HL-60/S4 treated with phorbol 12-myristate 13-acetate at 8.2 ng/mL for 4 days and 3 days (cell line): ENCODE measurements around the gene IL18RAP.

ENCODE experiments used
- in situ Hi-C: fragments of 300-500 bp; cut with MboI; formaldehyde crosslinking; loops from 2 replicates; pipeline ENCODE4 v1.15.0; 2022; ENCODE audit warnings: low sequenced_read_pairs

Gene IL18RAP

DNA sequence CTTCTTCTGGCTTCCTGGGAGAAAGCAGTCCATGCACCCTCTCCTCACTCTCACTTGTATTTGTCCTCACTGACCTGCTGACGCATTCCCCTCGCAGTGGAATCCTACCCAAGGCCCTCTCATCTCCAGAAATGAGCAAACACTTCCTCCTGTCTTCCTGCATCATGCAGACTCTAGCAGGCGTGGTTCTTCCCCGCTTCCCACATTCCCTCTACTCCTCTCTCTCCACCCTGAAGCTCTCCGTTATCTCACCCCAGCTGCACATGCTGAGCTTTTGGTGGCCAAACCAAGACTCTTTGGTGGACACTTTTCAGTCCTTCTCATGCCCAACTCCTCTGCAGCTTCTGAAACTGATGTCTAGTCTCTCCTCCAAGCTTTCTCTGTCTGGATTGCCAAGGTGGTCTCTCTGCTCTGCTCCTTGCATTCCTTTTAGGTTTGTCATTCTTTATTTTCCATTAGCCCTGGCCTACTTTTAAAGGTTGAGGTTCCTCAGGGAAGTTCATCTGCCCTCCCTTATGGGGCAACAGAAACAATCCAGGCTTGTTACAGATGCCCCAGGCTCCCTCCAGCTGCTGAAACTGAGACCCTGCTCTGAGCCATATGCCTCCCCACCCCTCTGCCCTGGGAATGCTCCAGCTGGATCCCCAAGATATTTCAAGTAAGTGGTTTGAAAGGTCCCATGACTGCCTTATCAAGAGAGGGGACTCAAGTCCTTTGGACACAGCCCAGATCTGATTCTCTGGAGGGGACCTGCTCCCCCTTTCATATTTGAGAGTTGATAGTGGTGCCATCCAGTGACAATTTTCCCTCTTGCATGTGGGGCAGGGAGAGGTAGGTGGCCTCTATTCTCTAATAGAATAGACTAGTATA is 835 bp upstream of the IL18RAP start:
- in situ Hi-C loops, result no loop called here

DNA sequence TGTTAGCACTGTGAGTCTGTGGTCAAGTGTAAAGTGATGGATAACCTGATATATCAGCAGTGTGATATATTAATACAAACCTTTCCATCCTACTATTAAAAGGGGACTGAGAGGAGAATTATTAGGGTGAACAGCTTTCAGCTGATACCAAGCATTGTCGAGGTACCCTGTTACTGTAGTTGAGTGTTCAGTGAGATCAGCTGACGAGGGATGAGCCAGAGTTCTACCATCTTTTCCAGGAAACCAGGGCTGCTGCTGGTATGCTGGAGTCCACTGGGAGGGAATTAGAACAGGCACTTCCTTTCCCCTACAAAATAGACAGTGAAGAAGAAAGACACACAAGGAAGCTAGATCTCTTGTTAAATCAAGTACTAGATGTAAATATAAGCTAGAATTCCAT is 408 bp downstream of the IL18RAP start:
- in situ Hi-C loops, result no loop called here

DNA sequence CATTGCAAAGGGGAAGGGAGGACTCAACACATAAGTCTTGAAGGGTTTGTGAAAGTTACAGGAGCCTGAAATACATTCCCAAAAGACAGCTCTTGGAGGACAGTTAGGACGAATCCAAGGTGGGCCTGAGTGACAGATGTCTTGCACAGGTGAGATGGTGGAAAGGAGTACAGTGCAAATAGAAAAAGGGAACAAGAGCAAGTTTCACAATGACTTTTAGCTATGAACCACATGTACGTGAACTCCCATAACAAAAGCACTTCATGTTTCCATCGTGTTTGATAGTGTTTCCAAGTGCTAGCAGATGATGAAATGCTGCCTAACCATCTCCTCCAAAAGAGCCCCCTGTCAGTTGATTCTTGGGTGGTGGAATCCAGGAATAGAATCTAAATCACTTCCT is 1.8 kb downstream of the IL18RAP start:
- in situ Hi-C loops, result loop anchor here (25.0 kb wide), 1 partner anchor 537 kb away; no protein-coding TSS in a partner anchor

DNA sequence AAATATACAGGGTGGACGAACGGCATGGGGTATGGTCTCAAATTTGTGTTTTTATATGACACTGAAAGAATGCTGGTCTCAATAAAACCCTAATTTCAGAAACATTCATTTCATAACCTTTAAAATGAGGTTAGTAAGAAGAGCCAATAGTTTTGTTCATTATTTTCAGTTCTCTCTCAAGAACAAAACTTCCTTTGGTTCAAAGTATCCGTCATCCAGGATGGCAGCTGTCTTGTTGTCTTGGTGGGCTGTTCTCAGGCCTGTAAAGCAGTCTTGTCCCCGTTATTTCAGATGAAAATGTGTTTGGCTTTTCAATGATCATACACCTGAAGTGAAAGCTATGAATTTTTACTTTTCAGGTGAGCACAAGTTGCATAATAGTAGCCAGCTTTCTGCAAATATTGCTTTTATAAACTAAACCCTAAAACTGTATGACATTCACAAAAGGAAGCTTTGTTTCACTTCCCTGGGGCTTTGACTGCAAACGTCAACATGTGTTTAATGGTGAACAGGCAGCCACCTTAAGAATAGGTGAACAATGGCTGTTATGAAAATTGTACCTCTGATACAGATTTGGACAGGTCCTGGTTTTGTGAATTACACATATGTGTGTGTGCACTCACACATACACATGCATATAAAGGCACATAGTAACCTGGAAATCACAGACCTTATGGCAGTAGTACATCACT is 2.6 kb downstream of the IL18RAP start:
- in situ Hi-C loops, result loop anchor here (25.0 kb wide), 1 partner anchor 538 kb away; no protein-coding TSS in a partner anchor

DNA sequence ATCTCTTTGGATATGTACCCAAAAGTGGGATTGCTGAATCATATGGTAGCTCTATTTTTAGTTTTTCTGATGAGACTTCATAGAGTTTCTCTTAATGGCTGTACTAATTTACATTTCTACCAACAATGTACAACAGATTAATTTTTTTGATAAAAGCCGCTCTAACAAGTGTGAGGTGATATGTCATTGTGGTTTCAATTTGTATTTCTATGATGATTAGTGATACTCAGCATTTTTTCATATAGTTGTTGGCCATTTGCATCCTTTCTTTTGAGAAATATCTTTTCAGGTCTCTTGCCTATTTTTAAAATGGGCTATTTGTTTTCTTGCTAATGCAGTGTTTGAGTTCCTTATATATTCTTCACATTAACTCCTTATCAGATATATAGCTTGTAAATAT is 4.3 kb downstream of the IL18RAP start:
- in situ Hi-C loops, result loop anchor here (25.0 kb wide), 1 partner anchor 540 kb away; no protein-coding TSS in a partner anchor

DNA sequence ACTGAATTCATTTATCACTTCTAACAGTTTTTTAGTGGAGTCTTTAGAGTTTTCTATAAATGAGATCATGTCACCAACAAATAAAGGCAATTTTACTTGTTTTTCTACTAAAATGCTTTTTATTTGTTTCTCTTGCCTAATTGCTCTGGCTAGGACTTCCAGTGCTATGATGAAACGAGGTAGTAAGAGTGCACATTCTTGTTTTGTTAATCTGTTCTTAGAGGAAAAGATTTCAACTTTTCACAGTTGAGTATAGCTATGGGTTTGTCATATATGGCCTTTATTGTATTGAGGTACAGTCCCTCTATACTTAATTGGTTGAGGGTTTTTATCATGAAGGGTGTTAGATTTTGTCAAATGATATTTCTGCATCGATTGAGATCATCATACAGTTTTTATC is 5.6 kb downstream of the IL18RAP start:
- in situ Hi-C loops, result loop anchor here (25.0 kb wide), 1 partner anchor 541 kb away; no protein-coding TSS in a partner anchor

DNA sequence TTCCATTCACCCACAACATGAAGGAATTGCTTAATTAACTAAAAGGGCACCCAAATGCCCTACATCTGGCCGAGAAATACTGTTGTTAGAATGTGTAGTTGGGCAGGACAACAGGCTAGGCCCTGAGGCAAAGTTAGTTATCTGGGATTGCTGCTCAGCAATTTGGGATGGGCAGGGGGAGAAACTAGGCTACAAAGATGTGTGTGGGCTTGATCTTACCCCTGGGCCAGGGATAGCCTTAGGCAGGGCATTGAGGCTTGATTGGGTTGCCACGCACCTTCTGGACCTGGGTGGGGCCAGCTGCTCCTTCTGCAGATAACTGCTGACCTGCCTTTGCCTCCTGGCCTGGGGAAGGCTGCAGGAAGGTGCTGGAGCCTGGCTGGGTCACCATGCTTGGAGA is 9.4 kb downstream of the IL18RAP start:
- in situ Hi-C loops, result loop anchor here (10.0 to 25.0 kb wide), 2 partner anchors 178 to 545 kb away; no protein-coding TSS in a partner anchor

DNA sequence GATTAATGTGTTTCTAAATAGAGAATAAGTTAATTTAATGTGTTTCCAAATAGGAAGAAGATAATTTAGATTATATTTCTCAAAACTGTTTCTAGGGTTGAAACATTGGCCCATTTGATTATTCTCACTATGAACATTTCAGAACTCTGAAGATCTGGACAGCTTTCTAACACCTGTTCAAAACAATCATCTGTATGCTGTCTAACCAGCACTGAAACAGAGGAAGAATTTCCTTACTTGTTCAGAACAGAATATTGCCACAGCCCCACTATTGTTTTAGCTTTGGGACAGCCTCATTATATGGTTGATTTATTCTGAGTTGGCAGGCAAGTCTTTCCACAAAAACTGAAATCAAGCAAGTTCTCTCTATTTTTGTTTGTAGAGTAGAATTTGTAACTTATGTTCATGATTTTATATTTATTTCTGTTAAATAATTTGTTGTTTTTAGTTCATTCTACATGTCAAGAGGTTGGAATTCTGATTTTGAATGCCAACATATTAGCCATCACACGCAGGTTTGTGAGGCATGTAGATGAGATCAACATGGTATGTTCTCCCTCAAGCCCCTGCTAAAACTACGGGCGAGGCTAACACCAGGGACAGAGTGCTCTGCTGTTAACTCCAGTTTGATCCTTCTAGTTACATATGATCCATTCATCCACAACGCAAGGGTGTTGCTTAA is 11.2 kb downstream of the IL18RAP start:
- in situ Hi-C loops, result loop anchor here (10.0 to 25.0 kb wide), 2 partner anchors 179 to 547 kb away; no protein-coding TSS in a partner anchor

DNA sequence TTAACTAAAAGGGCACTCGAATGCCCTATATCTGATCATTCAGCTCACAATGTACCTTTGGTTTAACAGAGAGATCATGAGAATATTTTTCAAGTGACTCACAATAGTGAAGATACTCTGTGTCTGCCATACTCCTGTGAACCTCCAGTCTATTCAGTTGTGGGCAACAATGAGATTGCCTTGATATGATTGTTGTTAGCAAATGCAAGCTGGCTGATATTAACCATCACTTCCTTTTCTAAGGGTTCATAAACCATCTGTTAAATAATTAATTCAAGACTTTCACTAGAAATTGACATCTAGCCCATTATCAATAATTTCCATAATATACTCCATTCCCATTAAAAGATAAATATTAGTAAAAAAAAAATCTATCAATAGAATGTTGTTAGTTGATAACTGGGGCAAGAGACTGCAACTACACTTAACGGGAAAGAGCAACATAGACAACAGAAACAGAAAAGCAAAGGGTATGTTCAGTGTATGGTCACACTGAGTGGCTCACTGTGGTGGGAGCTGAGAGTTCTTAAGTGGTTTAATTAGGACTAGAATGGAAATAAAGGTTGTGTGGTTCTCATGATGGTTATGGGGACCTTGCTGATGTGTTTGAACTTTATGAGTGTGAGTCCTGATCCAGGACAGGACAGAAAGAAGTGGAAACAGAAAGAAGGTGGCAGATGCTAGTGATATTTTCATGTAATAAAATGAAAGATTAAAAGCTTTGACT is 11.9 kb downstream of the IL18RAP start:
- in situ Hi-C loops, result loop anchor here (10.0 to 25.0 kb wide), 2 partner anchors 180 to 548 kb away; no protein-coding TSS in a partner anchor

DNA sequence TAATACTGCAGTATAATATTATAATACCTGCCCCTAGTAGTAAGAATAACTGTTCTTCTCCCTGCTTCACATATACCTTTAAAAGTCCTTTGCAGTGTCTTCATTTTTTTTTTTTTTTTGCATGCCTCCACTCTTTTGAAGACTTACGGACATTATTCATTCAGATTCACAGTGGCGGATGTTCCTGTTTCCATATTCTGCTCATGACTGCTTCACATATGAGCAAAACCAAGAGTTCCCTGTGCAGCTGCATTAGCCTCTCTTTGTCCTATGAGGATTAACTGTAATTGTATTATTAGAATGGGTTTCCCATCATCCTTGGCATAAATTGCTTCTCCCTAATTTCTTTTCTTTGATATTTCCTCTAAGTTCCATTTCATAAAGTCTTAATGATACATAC is 12.8 kb downstream of the IL18RAP start:
- in situ Hi-C loops, result loop anchor here (10.0 to 25.0 kb wide), 2 partner anchors 181 to 548 kb away; no protein-coding TSS in a partner anchor

DNA sequence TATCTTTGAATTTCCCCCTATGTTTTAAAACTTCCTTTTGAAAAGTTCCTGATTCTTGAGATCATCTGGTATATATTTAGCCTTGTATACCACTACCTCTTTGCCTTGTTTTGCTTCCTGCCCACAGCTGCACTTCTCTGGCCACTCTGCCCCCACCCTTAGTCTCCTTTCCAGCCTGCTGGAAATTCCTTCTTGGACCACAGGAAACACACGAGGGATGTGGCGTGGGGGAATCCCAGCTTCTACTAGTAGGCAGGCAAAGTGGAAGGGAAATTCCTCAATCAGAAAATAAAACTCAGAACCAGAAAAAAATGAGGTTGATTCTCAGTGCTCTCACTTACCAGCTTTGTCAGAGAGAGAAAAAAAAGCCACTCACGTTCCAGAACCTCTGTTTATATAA is 13.4 kb downstream of the IL18RAP start:
- in situ Hi-C loops, result loop anchor here (10.0 to 25.0 kb wide), 2 partner anchors 182 to 549 kb away; no protein-coding TSS in a partner anchor

DNA sequence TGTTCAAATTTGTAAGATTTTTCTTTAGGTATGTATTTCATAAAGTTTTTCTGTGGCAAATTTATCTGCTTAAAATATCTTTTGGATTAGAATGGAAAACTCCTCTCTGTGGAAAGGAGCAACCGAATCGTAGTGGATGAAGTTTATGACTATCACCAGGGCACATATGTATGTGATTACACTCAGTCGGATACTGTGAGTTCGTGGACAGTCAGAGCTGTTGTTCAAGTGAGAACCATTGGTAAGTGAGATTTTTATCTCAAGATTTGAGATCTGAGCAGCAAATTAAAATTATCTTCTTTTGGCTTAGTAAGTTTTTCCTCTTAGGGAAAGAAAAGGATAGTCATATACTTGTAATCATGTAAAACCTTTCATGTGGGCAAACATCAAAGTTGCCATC is 14.2 kb downstream of the IL18RAP start:
- in situ Hi-C loops, result loop anchor here (10.0 to 25.0 kb wide), 2 partner anchors 182 to 550 kb away; no protein-coding TSS in a partner anchor

DNA sequence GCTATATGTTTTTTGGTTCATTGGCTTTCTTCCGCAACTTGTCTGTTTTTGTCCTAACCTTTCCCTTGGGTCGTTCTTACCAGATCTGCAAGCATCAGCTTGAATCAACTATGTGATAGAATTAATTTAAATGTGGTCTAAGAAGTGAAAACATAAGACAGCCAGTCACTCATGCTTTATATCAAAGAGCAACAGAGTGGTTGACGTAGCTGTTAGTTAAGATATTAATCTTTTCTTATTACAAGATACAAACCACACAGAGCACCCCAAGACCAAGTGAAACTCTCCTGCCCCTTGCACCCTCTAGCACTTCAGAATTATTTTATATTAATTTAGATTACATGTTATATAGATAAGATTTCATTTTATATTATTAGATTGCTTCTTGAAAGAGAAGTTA is 15.2 kb downstream of the IL18RAP start:
- in situ Hi-C loops, result loop anchor here (10.0 to 25.0 kb wide), 2 partner anchors 183 to 551 kb away; no protein-coding TSS in a partner anchor

DNA sequence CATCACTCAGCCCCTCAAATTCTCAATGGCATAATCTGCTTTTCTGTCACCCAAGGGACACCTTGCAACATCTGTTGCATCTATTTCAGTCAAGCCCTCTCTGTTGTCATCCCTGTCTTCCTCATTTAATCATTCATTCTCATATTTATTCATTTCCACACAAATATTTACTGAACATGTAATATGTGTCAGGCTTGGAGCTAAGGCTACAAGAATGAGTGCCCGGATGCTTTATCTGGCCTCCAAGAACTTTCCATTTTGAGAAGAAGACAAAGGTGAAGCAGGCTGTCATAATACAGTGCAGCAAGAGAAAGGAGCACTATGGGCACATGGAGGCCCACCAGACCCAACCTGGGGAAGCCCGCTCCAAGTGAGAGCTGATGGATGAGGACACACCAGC is 15.6 kb downstream of the IL18RAP start:
- in situ Hi-C loops, result loop anchor here (10.0 to 25.0 kb wide), 2 partner anchors 184 to 551 kb away; no protein-coding TSS in a partner anchor

DNA sequence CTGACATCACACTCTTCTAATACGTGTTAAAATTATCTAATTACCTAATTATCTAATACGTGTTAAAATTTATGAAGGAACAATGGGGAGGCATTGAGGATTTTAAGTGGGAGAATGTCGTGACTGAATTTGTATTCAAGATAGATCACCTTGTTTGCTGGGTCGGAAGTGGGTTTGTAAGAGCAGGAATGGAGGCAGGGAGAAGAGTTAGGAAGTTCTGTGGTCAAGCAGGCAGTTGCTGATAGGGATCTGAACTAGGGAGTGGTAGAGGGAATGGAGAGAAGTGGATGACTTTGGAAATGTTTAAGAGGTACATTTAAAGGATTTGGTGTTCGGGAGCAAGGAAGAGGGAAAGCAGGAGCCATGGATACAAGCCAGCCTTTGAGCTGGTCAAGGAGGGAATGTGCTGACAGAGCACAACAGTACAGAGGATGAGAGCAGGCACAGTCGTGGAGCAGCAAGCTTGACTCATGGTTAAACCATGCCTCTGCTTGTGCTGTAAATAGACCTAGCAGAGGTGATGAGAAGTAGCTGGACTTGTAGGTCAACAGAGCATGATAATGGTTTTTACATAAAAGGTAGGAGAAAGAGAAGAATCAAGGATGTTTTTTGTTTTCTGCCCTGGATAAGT is 16.2 kb downstream of the IL18RAP start:
- in situ Hi-C loops, result loop anchor here (10.0 to 25.0 kb wide), 2 partner anchors 184 to 552 kb away; no protein-coding TSS in a partner anchor

DNA sequence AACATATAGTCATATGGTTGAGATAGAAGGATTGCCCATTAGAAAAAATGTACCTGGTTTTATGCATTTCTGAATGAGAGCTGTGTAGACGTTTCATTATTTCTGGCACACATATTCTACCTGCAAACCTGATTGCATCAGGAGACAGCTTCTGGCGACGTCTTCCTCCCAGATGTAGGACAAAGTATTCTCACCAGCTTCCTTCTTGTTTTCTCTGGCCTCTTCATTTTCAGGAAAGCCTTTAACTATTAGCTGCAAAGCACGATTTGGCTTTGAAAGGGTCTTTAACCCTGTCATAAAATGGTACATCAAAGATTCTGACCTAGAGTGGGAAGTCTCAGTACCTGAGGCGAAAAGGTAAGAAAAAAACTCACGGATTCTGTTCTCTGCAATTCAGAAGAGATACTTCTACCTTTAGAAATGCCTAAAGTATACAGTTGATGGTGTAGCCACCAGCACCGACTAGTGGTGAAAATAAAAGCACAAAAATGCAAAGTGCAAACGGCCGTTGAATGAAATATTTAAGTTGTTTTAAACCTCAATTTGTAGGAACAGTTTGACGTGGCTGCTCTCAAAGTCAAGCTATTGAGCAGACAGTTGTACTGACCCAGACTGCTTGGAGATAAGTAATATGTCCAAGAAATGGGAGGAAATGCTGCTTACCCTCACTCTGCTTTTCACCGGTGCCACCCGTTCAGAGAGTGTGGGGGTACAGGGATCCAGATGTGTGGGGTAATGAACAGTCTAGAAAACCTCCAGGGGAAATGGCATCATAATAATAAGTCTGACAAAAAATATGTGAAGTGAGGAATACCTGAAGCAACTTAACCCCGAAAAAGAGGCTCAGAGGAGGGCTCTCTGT is 20.2 kb downstream of the IL18RAP start:
- in situ Hi-C loops, result loop anchor here (10.0 to 25.0 kb wide), 2 partner anchors 418 to 556 kb away; no protein-coding TSS in a partner anchor

DNA sequence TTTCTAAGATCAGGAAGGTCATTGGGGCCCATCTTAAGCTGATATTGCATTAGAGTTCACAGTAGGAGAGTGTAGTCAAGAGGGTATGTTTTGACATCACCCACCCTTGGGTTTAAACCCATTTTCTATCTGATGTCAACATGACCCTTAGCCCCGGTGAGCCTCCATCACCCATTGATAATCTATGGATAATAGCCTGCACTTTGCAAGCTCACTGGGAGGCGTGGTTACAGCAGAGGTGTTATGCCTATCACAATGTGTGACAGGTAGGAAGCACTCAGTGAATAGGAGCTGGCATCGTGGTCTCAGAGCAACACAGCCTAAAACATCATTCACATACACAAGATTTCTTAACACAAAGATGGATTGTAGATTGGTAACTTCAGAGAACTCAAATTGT is 21.3 kb downstream of the IL18RAP start:
- in situ Hi-C loops, result loop anchor here (10.0 to 25.0 kb wide), 2 partner anchors 419 to 557 kb away; no protein-coding TSS in a partner anchor

DNA sequence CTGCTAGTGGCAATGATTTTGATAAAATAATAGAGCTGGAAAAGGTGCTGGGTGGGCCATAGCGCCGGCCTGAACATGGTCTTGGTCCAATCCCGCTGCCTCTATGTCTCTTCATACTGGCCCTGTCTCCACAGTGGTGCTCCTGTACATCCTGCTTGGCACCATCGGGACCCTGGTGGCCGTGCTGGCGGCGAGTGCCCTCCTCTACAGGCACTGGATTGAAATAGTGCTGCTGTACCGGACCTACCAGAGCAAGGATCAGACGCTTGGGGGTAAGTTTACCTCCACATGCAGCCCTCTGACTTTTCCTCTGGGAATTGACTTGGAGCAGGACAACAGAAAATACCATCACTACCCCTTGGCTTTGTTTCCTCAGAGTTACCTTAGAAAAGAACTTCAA is 24.0 kb downstream of the IL18RAP start:
- in situ Hi-C loops, result loop anchor here (10.0 to 25.0 kb wide), 2 partner anchors 422 to 560 kb away; no protein-coding TSS in a partner anchor
